ENCODE measurements around the gene GARIN3. TPM values are rescaled to one million over a fixed set of nuclear protein-coding genes. Genes with fewer than 3 reads are reported as not detected.

The GARIN3 gene
- total RNA-seq, 2 experiments from 2014 or later = 0.46 to 0.47 TPM

DNA sequence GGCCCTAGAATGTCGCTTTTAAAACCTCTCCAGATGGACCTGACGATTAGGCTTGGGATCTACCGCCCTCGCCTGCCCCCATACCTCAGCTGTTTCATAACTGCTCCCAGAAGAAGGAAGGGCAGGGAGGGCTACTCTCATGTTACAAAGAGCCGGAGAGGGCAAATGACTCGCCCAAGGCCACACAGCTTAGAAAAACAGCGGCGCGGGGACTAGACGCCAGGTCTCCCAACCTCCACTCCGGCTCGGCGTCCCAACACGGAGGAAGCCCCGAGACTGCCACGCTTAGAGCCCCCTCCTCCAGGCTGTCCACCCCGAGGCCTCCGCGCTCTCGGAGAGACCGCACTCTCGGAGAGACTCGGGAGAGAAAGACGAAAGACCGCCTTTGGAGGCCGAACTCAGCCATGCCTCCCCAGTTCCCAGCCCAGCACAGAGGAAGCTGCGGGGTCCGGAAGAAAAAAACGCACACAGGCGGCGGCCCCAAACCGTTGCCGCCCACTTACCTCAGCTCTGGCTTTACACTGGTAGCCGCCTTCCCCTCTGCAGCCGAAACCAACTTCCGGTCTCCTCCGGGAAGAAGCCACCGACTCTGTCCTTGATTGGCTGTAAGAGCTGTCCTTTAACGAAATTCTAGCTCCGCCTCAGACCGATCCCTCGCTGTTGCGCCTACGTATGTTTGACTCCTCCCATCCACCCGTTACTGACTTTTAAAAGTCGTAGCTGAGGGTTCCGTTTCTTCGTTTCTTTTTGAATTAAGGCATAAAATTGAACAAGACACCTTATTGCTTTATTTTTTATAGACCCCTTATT, 23.5 kb downstream of the GARIN3 start, which contains the start of gene MED7:
MED7 (minus strand) TSS at position 549 of the 810 bp plus-strand sequence. CDS start 3,434 bp downstream, outside the sequence.
- H3K27me3 Mint-ChIP-seq = no peaks in the 10 kb centered on the region
- peak; percentile 92 for DNase-seq
- H3K4me1 Mint-ChIP-seq = peaks cover 27% of the 10 kb centered on the region
- H3K9me3 Mint-ChIP-seq = peaks cover 5% of the 10 kb centered on the region
- peak within 1 kb of the TSS; percentile 98 for H3K4me3 Mint-ChIP-seq
- H3K27ac Mint-ChIP-seq = peak within 1 kb of the TSS; percentile 99
- peaks cover 47% of the 10 kb centered on the region for H3K36me3 Mint-ChIP-seq

- Mint-ChIP-seq H3K4me1 (peaks cover 36% of the 10 kb centered on the region), H3K4me3 (no peak overlapping the region), H3K27ac (no peak overlapping the region), H3K9me3 (peaks cover 5% of the 10 kb centered on the region), H3K36me3 (peaks cover 66% of the 10 kb centered on the region), H3K27me3 (no peaks in the 10 kb centered on the region)
- no peak for DNase-seq
These were observed 28.4 kb downstream of the GARIN3 start for GRCh38 chr5:157137691-157138090.

DNA sequence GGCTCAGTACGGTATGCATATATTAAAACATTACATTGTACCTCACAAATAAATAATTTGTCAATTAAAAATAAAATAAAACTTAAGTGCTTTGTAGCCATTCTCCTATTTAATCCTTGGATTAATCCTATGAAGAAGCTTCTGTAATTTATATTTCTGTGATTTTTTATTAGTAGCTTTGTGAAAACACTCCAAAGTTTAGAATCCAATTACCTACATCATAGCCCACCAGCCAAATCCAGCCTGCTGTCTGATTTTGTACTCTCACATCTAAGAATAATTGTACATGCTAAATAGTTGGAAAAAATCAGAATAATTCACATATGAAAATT, 33.8 kb downstream of the GARIN3 start:
- H3K27me3 Mint-ChIP-seq = no peaks in the 10 kb centered on the region
- no peak overlapping the region for H3K4me3 Mint-ChIP-seq
- H3K4me1 Mint-ChIP-seq = peaks cover 33% of the 10 kb centered on the region
- no peaks in the 10 kb centered on the region for H3K9me3 Mint-ChIP-seq
- no peak overlapping the region for H3K27ac Mint-ChIP-seq
- no peak for DNase-seq
- H3K36me3 Mint-ChIP-seq = peaks cover 16% of the 10 kb centered on the region

DNA sequence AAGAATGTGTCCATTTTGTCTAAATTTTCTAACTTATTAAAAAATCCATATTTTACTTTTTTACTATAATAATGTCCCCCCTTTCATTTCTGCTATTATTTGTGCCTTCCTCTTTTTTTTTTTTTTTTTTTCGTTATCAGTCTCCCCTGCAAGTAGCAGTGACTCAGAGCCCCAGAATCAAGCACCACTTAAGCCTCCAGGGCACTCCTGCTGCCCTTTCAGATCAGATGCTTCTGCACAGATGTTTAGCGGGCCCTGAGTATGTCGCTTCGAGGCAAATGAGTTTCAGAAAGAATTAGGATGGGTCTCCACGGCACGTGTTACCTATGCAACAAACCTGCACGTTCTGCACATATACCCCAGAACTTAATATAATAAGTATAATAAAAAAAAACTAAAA, 35.1 kb downstream of the GARIN3 start:
- Mint-ChIP-seq H3K9me3 (no peaks in the 10 kb centered on the region), H3K4me3 (no peak overlapping the region), H3K27me3 (no peaks in the 10 kb centered on the region), H3K36me3 (peaks cover 7% of the 10 kb centered on the region), H3K27ac (no peak overlapping the region), H3K4me1 (peaks cover 29% of the 10 kb centered on the region)
- no peak for DNase-seq

- H3K27ac Mint-ChIP-seq = no peak overlapping the region
- H3K36me3 Mint-ChIP-seq = peaks cover 17% of the 10 kb centered on the region
- peaks cover 4% of the 10 kb centered on the region for H3K4me1 Mint-ChIP-seq
- H3K27me3 Mint-ChIP-seq = no peaks in the 10 kb centered on the region
- no peak overlapping the region for H3K4me3 Mint-ChIP-seq
- DNase-seq = no peak
- peaks cover 14% of the 10 kb centered on the region for H3K9me3 Mint-ChIP-seq
These were observed 44.4 kb downstream of the GARIN3 start for GRCh38 chr5:157121709-157122108.

DNA sequence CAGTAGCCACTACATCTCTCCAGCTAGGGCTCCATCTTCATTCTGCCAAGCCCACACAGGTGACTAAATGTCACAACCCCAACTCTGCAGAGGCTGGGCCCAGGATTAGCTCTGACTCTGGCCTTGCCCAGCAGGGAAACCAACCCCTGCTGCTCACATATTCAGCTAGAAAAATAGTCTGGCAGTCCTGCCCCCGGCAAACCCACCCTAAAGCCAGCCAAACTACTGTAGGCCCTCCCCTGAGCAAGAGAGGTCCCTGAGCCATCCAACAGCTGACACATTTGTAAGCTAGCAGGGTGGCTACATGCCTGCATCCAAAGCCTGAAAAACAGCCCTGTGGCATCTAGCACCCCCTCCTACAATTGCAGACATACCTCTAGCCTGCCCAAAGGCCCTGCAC, 46.0 kb downstream of the GARIN3 start:
- Mint-ChIP-seq H3K9me3 (peaks cover 14% of the 10 kb centered on the region), H3K4me1 (peaks cover 17% of the 10 kb centered on the region), H3K27me3 (no peaks in the 10 kb centered on the region), H3K36me3 (peaks cover 17% of the 10 kb centered on the region), H3K4me3 (no peak overlapping the region), H3K27ac (no peak overlapping the region)
- DNase-seq = no peak

- Mint-ChIP-seq H3K36me3 (peaks cover 4% of the 10 kb centered on the region), H3K27ac (peak overlapping the region; percentile 78), H3K27me3 (no peaks in the 10 kb centered on the region), H3K9me3 (peaks cover 5% of the 10 kb centered on the region), H3K4me3 (peak overlapping the region; percentile 47), H3K4me1 (peaks cover 28% of the 10 kb centered on the region)
- DNase-seq = peak; percentile 61
These were observed 49.5 kb downstream of the GARIN3 start for GRCh38 chr5:157116483-157116954.

GRCh38 chr5:157115502-157115901, 50.6 kb downstream of the GARIN3 start:
- no peak for DNase-seq
- no peak overlapping the region for H3K27ac Mint-ChIP-seq
- peaks cover 28% of the 10 kb centered on the region for H3K4me1 Mint-ChIP-seq
- H3K4me3 Mint-ChIP-seq = no peak overlapping the region
- H3K27me3 Mint-ChIP-seq = no peaks in the 10 kb centered on the region
- no peaks in the 10 kb centered on the region for H3K36me3 Mint-ChIP-seq
- no peaks in the 10 kb centered on the region for H3K9me3 Mint-ChIP-seq

- Mint-ChIP-seq H3K36me3 (no peaks in the 10 kb centered on the region), H3K27me3 (no peaks in the 10 kb centered on the region), H3K27ac (peak overlapping the region; percentile 38), H3K9me3 (no peaks in the 10 kb centered on the region), H3K4me3 (no peak overlapping the region), H3K4me1 (peaks cover 28% of the 10 kb centered on the region)
- DNase-seq = no peak
These were observed 51.1 kb downstream of the GARIN3 start for GRCh38 chr5:157115012-157115411.

GRCh38 chr5:157113002-157113401, 53.1 kb downstream of the GARIN3 start:
- Mint-ChIP-seq H3K27me3 (no peaks in the 10 kb centered on the region), H3K36me3 (peaks cover 5% of the 10 kb centered on the region), H3K4me1 (peaks cover 45% of the 10 kb centered on the region), H3K27ac (peak overlapping the region; percentile 57), H3K9me3 (no peaks in the 10 kb centered on the region), H3K4me3 (peak overlapping the region; percentile 7)
- DNase-seq = no peak

Other genes with a start within 250 kb of the GARIN3 start
- gene TIMD4, start 203.0 kb downstream of the GARIN3 start, total RNA-seq = 1 to 10 TPM; 1.2 to 1.3 TPM
- under 1 TPM; 0.22 to 0.89 TPM for gene HAVCR1, start 107.1 kb downstream of the GARIN3 start, total RNA-seq
- gene HAVCR2, start 57.2 kb downstream of the GARIN3 start, total RNA-seq = 10 to 100 TPM; 24.6 to 25.2 TPM
- gene MED7, start 23.4 kb downstream of the GARIN3 start, total RNA-seq = 10 to 100 TPM; 14.2 to 15.4 TPM
- gene ITK, start 14.6 kb upstream of the GARIN3 start, total RNA-seq = 100 to 1,000 TPM; 200 to 204 TPM
- gene CYFIP2, start 99.9 kb upstream of the GARIN3 start, total RNA-seq = 100 to 1,000 TPM; 324 to 325 TPM

All from activated naive CD8-positive, alpha-beta T cell treated with anti-CD3 and anti-CD28 coated beads for 36 hours (primary cell).